ENCODE measurements around the gene AUTS2.

- TF ChIP-seq ZNF133 (CRISPR knock-in tag; IDR thresholded peaks at IDR 0.05) (no peak), LEF1 (IDR thresholded peaks at IDR 0.05) (no peak), GABPB1 (CRISPR knock-in tag; IDR thresholded peaks at IDR 0.05) (no peak), ATF7 (IDR thresholded peaks at IDR 0.05) (no peak)
These were observed 145.8 kb downstream of the AUTS2 start for GRCh38 chr7:69744026-69744425.
